Right lobe of liver (tissue), 6 donors: ENCODE data around the gene PML. TPM values are rescaled to one million over a fixed set of nuclear protein-coding genes. Genes with fewer than 3 reads are reported as not detected.
"Not testable (repeated sequence)": the region's sequence is repeated elsewhere in the genome, so short reads cannot be mapped to it uniquely, and the experiment has no call there.

Experiments
- ATAC-seq, 4 donors: fragments of 200-7000 bp; cut with Tn5 transposase; one replicate each; pipeline ENCODE4 v1.9.1; 2020; ENCODE audit warnings: mild to moderate bottlenecking in 4 of 4, moderate library complexity in 4 of 4
- DNase-seq, 3 donors: peaks; one replicate each; pipeline ENCODE4 v3.0.0-alpha.2; 2020
- H3K27ac ChIP-seq, 3 donors: fragments of 200-600 bp; one replicate each; pipeline ENCODE4 v1.8.0; 2022
- H3K27me3 ChIP-seq, 2 donors: fragments of 200-600 bp; one replicate each; pipeline ENCODE4 v1.8.0; 2022
- H3K36me3 ChIP-seq, 4 donors: fragments of 200-600 bp; sonication (generic) in 1 of 4; one replicate each; pipeline versions ENCODE4 v1.5.1 to v1.8.0; 2017 to 2022; ENCODE audit warnings: control low read depth in 1 of 4
- H3K4me1 ChIP-seq, 4 donors: fragments of 200-600 bp; sonication (generic) in 1 of 4; one replicate each; pipeline versions ENCODE4 v1.5.1 to v1.8.0; 2017 to 2022; ENCODE audit warnings: control low read depth in 1 of 4
- H3K4me3 ChIP-seq, 3 donors: fragments of 200-600 bp; one replicate each; pipeline ENCODE4 v1.8.0; 2022
- H3K9me3 ChIP-seq, 4 donors: fragments of 200-600 bp; sonication (generic) in 1 of 4; one replicate each; pipeline versions ENCODE4 v1.5.1 to v1.8.0; 2017 to 2022; ENCODE audit warnings: control low read depth in 1 of 4
- CTCF ChIP-seq, 4 donors: fragments of 200-600 bp in 3 of 4; fragments of 450-650 bp in 1 of 4; IDR thresholded peaks; one replicate each; pipeline versions ENCODE4 v1.5.1 to v1.8.0; 2016 to 2022; ENCODE audit warnings: antibody characterized with exemption in 4 of 4, mild to moderate bottlenecking in 2 of 4
- POLR2A ChIP-seq: fragments of 450-650 bp; IDR thresholded peaks from one replicate; pipeline ENCODE4 v1.6.1; 2017; ENCODE audit warnings: antibody characterized with exemption, mild to moderate bottlenecking
- WGBS: methylation state at CpG from one replicate; pipeline ENCODE4 v1.1.6; 2018; ENCODE audit warnings: low coverage, low lambda C conversion rate; ENCODE audit not compliant: insufficient coverage; ENCODE audit errors: missing lambda C conversion rate; 5-methylcytosine and 5-hydroxymethylcytosine counted together
- intact Hi-C, 2 donors: fragments of 100-400 bp; cut with DNase I; formaldehyde crosslinking; loops; one replicate each; pipeline versions ENCODE4 v1.11.2 to v1.14.1; 2022
- total RNA-seq, 6 experiments: library from RNA; depleted of rRNA in 2 of 6; stranded (reverse); fragments of >200 nt in 2 of 6; fragmentation: NEBNext Ultra II Directional in 3 of 6; extraction: Animal tissue kit (Norgen Biotek cat#: 25700) in 3 of 6; gene quantifications; one replicate each; pipeline versions ENCODE4 v1.1.0 to v1.2.4, GENCODE V29; 2016 to 2023
- donor health status: DM: no; HTN: yes; CAD: no.
- donor health status: DM: no; HTN: no; CAD: no.
- donor health status: DM: no; HTN: no; CAD: no.
- donor health status: DM: no; HTN: yes; CAD: no.
- donor health status: DM: no; HTN: yes; CAD: no.

Gene PML
- total RNA-seq, 6 experiments from 2014 or later: 10.8 to 36.1 (median 16.7) TPM

- 70% methylated on average over 5 of the region's 6 CpGs for WGBS
- Histone ChIP-seq H3K27ac (no peak overlapping the region), H3K36me3 (no peaks in the 10 kb centered on the region), H3K4me1 (no peaks in the 10 kb centered on the region), H3K9me3 (no peaks in the 10 kb centered on the region), H3K4me3 (no peak overlapping the region), H3K27me3 (no peaks in the 10 kb centered on the region)
- intact Hi-C loops: no loop called here
- DNase-seq (no peak), ATAC-seq (no peak)
- no peak for TF ChIP-seq CTCF (IDR thresholded peaks at IDR 0.05)
- TF ChIP-seq POLR2A: no peak
Measured at GRCh38 chr15:74060251-74060650, 65.7 kb downstream of the PML start.

- Histone ChIP-seq H3K36me3 (no peaks in the 10 kb centered on the region), H3K4me3 (no peak overlapping the region), H3K27ac (no peak overlapping the region), H3K27me3 (no peaks in the 10 kb centered on the region), H3K4me1 (no peaks in the 10 kb centered on the region), H3K9me3 (no peaks in the 10 kb centered on the region)
- DNase-seq (no peak), ATAC-seq (no peak)
- TF ChIP-seq POLR2A (no peak), CTCF (IDR thresholded peaks at IDR 0.05) (no peak)
- no CpG with 5 or more reads among the region's 6 CpGs for whole genome bisulfite sequencing
- intact Hi-C loops: no loop called here
Measured at GRCh38 chr15:74062236-74062635, 67.7 kb downstream of the PML start.

GRCh38 chr15:74062671-74063070 is 68.2 kb downstream of the PML start:
- H3K4me3 ChIP-seq: no peak overlapping the region
- H3K36me3 ChIP-seq: no peaks in the 10 kb centered on the region
- intact Hi-C loops: no loop called here
- H3K9me3 ChIP-seq: no peaks in the 10 kb centered on the region
- TF ChIP-seq POLR2A (no peak), CTCF (IDR thresholded peaks at IDR 0.05) (no peak)
- H3K27me3 ChIP-seq: no peaks in the 10 kb centered on the region
- no CpG with 5 or more reads among the region's 7 CpGs for WGBS
- ATAC-seq: no peak
- H3K4me1 ChIP-seq: no peaks in the 10 kb centered on the region
- no peak overlapping the region for H3K27ac ChIP-seq
- DNase-seq: peak in 1 of 3 donors; percentile 29

GRCh38 chr15:74063425-74064146 is 69.1 kb downstream of the PML start:
- H3K27me3 ChIP-seq, intact Hi-C loops, H3K4me1 ChIP-seq, H3K4me3 ChIP-seq, H3K9me3 ChIP-seq, ATAC-seq, H3K36me3 ChIP-seq, H3K27ac ChIP-seq: not testable (repeated sequence)
- peak in 1 of 3 donors; percentile 35 for DNase-seq
- no CpG with 5 or more reads among the region's 17 CpGs for WGBS

GRCh38 chr15:74064183-74064582 is 69.7 kb downstream of the PML start:
- ATAC-seq, H3K4me3 ChIP-seq, intact Hi-C loops, H3K9me3 ChIP-seq, H3K27me3 ChIP-seq, H3K27ac ChIP-seq, H3K36me3 ChIP-seq, H3K4me1 ChIP-seq: not testable (repeated sequence)
- peak in 1 of 3 donors; percentile 26 for DNase-seq
- WGBS: no CpG with 5 or more reads among the region's 3 CpGs

GRCh38 chr15:74064822-74065221 is 70.3 kb downstream of the PML start:
- DNase-seq: peak in 1 of 3 donors; percentile 48
- intact Hi-C loops: not testable (repeated sequence)
- 59% methylated on average over 4 of the region's 8 CpGs for whole genome bisulfite sequencing

More at GRCh38 chr15:74064822-74065221, 70.3 kb downstream of the PML start:
- not testable (repeated sequence) for H3K9me3 ChIP-seq, H3K27me3 ChIP-seq, H3K4me3 ChIP-seq, H3K4me1 ChIP-seq, H3K36me3 ChIP-seq, H3K27ac ChIP-seq, ATAC-seq
